DOHH2 (cell line): ENCODE measurements around the gene USP17L5.
"Not testable (repeated sequence)": the region's sequence is repeated elsewhere in the genome, so short reads cannot be mapped to it uniquely, and the experiment has no call there.

Source experiments
- EZH2phosphoT487 ChIP-seq: fragments of 200-600 bp; sonication (generic); IDR thresholded peaks from 2 replicates; pipeline ENCODE4 v1.6.1; 2017; ENCODE audit warnings: borderline replicate concordance, mild to moderate bottlenecking, antibody characterized with exemption, low read length, moderate library complexity, mixed read lengths
- TF ChIP-seq, protein P1 (sequence below): fragments of 200-600 bp; sonication (generic); IDR thresholded peaks from one replicate; pipeline ENCODE4 v1.5.1; 2014; ENCODE audit warnings: antibody characterized with exemption, mild to moderate bottlenecking, low read depth, low read length; ENCODE audit not compliant: poor library complexity, severe bottlenecking

DNA sequence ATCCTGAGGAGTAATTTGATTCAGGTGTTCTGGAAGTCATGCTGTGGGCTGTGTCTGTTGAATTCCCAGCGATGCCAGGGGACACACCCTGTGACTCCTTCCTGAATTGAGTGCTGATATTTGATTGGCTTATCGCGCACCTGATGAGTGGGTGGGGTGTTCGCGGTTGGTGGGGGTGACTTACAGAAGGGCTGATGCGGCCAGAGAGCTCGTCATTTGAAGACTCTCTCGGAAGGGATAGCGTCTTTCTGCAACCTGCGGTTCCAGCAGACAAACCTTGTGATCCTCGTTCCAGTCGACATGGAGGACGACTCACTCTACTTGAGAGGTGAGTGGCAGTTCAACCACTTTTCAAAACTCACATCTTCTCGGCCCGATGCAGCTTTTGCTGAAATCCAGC is 14.1 kb downstream of the USP17L5 start, which contains the start of gene USP17L29:
- TF ChIP-seq, protein P1, sequence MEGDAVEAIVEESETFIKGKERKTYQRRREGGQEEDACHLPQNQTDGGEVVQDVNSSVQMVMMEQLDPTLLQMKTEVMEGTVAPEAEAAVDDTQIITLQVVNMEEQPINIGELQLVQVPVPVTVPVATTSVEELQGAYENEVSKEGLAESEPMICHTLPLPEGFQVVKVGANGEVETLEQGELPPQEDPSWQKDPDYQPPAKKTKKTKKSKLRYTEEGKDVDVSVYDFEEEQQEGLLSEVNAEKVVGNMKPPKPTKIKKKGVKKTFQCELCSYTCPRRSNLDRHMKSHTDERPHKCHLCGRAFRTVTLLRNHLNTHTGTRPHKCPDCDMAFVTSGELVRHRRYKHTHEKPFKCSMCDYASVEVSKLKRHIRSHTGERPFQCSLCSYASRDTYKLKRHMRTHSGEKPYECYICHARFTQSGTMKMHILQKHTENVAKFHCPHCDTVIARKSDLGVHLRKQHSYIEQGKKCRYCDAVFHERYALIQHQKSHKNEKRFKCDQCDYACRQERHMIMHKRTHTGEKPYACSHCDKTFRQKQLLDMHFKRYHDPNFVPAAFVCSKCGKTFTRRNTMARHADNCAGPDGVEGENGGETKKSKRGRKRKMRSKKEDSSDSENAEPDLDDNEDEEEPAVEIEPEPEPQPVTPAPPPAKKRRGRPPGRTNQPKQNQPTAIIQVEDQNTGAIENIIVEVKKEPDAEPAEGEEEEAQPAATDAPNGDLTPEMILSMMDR: not testable (repeated sequence)
- not testable (repeated sequence) for TF ChIP-seq EZH2phosphoT487
